Ovary (tissue), 9 donors: ENCODE results near the gene TIMP2. TPM values are rescaled to one million over a fixed set of nuclear protein-coding genes. Genes with fewer than 3 reads are reported as not detected.

ENCODE experiments used
- DNase-seq, 5 donors: peaks; one replicate each; pipeline ENCODE4 v3.0.0-alpha.2; 2019 to 2020
- H3K27ac ChIP-seq, 2 donors: fragments of 200-600 bp; one replicate each; pipeline versions ENCODE4 v1.5.1 to v1.8.0; 2019 to 2022
- H3K27me3 ChIP-seq: fragments of 200-600 bp; one replicate; pipeline ENCODE4 v1.8.0; 2022
- H3K36me3 ChIP-seq: fragments of 200-600 bp; sonication (generic); one replicate; pipeline ENCODE4 v1.5.1; 2019
- H3K4me1 ChIP-seq: one replicate; pipeline ENCODE4 v1.8.1; 2013; ENCODE audit warnings: mild to moderate bottlenecking, moderate library complexity; ENCODE audit not compliant: insufficient read depth
- H3K4me3 ChIP-seq: fragments of 200-600 bp; sonication (generic); one replicate; pipeline ENCODE4 v1.5.1; 2017
- H3K9me3 ChIP-seq, 2 donors: fragments of 200-600 bp in 1 of 2; sonication (generic) in 1 of 2; one replicate each; pipeline versions ENCODE4 v1.5.1 to v1.8.1; 2013 to 2019; ENCODE audit warnings: mild to moderate bottlenecking in 1 of 2, moderate library complexity in 1 of 2
- EP300 ChIP-seq: sonication (generic); formaldehyde crosslinking; IDR thresholded peaks from one replicate; pipeline ENCODE4 v1.6.1; 2017; ENCODE audit warnings: antibody characterized with exemption
- POLR2A ChIP-seq: fragments of 450-650 bp; IDR thresholded peaks from one replicate; pipeline ENCODE4 v1.6.1; 2017; ENCODE audit warnings: antibody characterized with exemption, mild to moderate bottlenecking, moderate library complexity
- WGBS, 3 donors: extraction: QIAGEN DNeasy Blood & Tissue Kit in 1 of 3; methylation state at CpG; one replicate each; pipeline versions ENCODE4 v1.1.5 to v1.1.7; 2013 to 2017; 5-methylcytosine and 5-hydroxymethylcytosine counted together
- intact Hi-C, 4 donors: fragments of 100-400 bp; cut with DNase I; formaldehyde crosslinking; loops; one replicate each; pipeline versions ENCODE4 v1.11.0 to v1.15.1; 2022 to 2023
- polyA plus RNA-seq, 2 donors: library from polyadenylated mRNA; stranded (reverse); fragments of 200-250 nt in 1 of 2; fragments of 350-450 nt in 1 of 2; fragmentation: Illumina TruSeq in 1 of 2; extraction: RNeasy Lipid Tissue Mini Kit (QIAGEN cat#74804) in 1 of 2; gene quantifications; one replicate each; pipeline ENCODE4 v1.2.3, GENCODE V29; 2013 to 2014
- total RNA-seq, 7 donors: library from RNA; depleted of rRNA in 2 of 7; stranded (reverse); fragments of >200 nt in 2 of 7; fragmentation: NEBNext Ultra II Directional in 3 of 7; extraction: Animal tissue kit (Norgen Biotek cat#: 25700) in 3 of 7; gene quantifications; one replicate each; pipeline versions ENCODE4 v1.1.0 to v1.2.4, GENCODE V29; 2016 to 2023
- TF ChIP-seq, protein P1 (sequence below), 3 donors: fragments of 450-650 bp in 2 of 3; fragments of 200-600 bp in 1 of 3; IDR thresholded peaks; one replicate each; pipeline versions ENCODE4 v1.5.1 to v1.8.0; 2016 to 2022; ENCODE audit warnings: antibody characterized with exemption in 3 of 3, mild to moderate bottlenecking in 1 of 3
- donor health status: DM: no; HTN: no; CAD: no; lungs with moderate emphysema.
- donor health status: DM: no; HTN: no; CAD: no.
- donor health status: Bipolar disorder and iron deficiency.
- donor health status: DM: yes; HTN: yes; CAD: no.
- donor health status: DM: no; HTN: no; CAD: no.
- donor health status: DM: yes; HTN: yes; CAD: no.

The TIMP2 gene
- total and polyA plus RNA-seq, 9 donors, result 221 to 1,422 (median 693) TPM

DNA sequence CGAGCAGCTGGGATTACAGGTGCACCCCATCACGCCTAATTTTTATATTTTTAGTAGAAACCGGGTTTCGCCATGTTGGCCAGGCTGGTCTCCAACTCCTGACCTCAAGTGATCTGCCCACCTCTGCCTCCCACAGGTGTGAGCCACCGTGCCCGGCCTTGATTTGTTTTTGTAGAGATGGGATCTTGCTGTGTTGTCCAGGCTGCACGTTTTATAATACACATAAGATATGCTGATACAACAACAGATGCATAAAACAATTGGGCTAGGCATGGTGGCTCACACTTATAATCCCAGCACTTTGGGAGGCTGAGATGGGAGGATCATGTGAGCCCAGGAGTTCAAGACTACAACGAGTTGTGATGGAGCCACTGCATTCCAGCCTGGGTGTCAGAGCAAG, 90.6 kb downstream of the TIMP2 start:
- Histone ChIP-seq H3K27ac (no peak overlapping the region), H3K27me3 (no peaks in the 10 kb centered on the region), H3K4me3 (no peak overlapping the region), H3K4me1 (peaks cover 6% of the 10 kb centered on the region), H3K36me3 (no peaks in the 10 kb centered on the region), H3K9me3 (no peaks in the 10 kb centered on the region)
- no peak for DNase-seq
- 85 to 91% (median 90%) methylated on average over 8 of the region's 8 CpGs for WGBS, 3 donors
- intact Hi-C loops, result no loop called here
- TF ChIP-seq POLR2A (no peak), EP300 (no peak)
- TF ChIP-seq, protein P1, sequence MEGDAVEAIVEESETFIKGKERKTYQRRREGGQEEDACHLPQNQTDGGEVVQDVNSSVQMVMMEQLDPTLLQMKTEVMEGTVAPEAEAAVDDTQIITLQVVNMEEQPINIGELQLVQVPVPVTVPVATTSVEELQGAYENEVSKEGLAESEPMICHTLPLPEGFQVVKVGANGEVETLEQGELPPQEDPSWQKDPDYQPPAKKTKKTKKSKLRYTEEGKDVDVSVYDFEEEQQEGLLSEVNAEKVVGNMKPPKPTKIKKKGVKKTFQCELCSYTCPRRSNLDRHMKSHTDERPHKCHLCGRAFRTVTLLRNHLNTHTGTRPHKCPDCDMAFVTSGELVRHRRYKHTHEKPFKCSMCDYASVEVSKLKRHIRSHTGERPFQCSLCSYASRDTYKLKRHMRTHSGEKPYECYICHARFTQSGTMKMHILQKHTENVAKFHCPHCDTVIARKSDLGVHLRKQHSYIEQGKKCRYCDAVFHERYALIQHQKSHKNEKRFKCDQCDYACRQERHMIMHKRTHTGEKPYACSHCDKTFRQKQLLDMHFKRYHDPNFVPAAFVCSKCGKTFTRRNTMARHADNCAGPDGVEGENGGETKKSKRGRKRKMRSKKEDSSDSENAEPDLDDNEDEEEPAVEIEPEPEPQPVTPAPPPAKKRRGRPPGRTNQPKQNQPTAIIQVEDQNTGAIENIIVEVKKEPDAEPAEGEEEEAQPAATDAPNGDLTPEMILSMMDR (IDR thresholded peaks at IDR 0.05), result no peak

GRCh38 chr17:78832541-78832810, 92.7 kb downstream of the TIMP2 start:
- no peaks in the 10 kb centered on the region for H3K27me3 ChIP-seq
- TF ChIP-seq, protein P1 (IDR thresholded peaks at IDR 0.05), result no peak
- TF ChIP-seq POLR2A (no peak), EP300 (no peak)

DNA sequence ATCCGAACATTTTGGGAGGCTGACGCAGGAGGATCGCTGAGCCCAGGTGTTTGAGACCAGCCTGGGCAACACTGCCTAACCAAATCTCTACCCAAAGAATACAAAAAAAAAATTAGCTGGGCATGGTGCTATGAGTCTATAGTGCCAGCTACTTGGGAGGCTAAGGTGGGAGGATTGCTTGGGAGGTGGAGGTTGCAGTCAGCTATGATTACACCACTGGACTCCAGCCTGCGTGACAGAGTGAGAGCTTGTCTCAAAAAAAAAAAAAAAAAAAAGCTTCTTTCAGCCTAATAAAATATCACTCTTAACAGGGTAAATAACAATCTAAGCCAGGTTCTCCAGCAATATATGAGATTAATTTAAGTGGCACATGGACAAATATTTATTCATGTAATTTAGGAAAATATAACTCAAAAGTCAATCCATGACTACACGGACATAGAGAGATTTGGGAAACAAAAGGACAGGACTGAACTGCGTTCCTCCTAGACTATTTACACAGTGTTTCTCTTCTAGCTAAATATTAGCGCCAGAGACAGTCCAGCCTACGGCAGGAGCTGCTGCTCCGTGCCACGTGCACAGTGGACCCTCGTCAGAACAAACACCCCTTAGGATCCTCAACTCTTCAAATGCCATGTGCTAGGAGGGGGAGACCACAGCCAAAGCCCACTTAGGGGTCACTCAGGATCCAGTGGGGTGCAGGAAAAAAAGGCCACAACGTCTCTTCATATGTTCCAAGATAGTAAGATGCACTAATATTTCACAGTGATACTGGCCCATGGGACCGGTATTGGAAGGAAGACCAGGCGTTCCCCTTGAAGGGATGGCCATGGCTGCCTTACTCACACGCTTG, 93.3 kb downstream of the TIMP2 start:
- intact Hi-C loops, result no loop called here
- DNase-seq, result peak in 1 of 5 donors; percentile 5
- Histone ChIP-seq H3K4me1 (no peaks in the 10 kb centered on the region), H3K36me3 (no peaks in the 10 kb centered on the region), H3K27me3 (no peaks in the 10 kb centered on the region), H3K9me3 (no peaks in the 10 kb centered on the region), H3K4me3 (no peak overlapping the region), H3K27ac (no peak overlapping the region)
- TF ChIP-seq POLR2A, result no peak
- WGBS, 3 donors, result 84 to 86% (median 85%) methylated on average over 15 of the region's 15 CpGs

More at GRCh38 chr17:78832541-78832810, 92.7 kb downstream of the TIMP2 start:
- H3K9me3 ChIP-seq, result no peaks in the 10 kb centered on the region
- 90 to 95% (median 93%) methylated on average over 2 of the region's 2 CpGs for WGBS, 3 donors
- H3K4me1 ChIP-seq, result no peaks in the 10 kb centered on the region
- H3K4me3 ChIP-seq, result no peak overlapping the region
- no peaks in the 10 kb centered on the region for H3K36me3 ChIP-seq
- no peak overlapping the region for H3K27ac ChIP-seq
- no peak for DNase-seq
- intact Hi-C loops, result no loop called here

DNA sequence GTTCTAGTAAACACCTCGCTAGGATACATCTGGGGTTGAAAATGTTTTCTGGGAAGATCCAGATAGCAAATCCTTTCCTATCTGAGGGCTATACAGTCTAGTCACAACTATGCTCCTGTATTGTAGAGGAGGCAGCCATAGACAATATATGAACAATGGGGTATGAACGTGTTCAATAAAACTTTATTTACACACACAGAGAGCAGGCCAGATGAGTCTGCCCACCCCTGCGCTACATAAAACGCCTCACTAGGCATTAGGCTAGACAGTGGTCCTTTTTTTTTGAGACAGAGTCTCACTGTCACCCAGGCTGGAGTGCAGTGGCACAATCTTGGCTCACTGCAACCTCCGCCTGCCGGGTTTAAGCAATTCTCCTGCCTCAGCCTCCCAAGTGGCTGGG, 95.7 kb downstream of the TIMP2 start:
- WGBS, 3 donors, result 94 to 97% (median 96%) methylated on average over 6 of the region's 6 CpGs
- intact Hi-C loops, result no loop called here

More for the DNA sequence above, 95.7 kb downstream of the TIMP2 start:
- TF ChIP-seq, protein P1 (IDR thresholded peaks at IDR 0.05), result no peak
- no peak for TF ChIP-seq POLR2A
- TF ChIP-seq EP300, result no peak
- H3K4me3 ChIP-seq, result no peak overlapping the region
- H3K27me3 ChIP-seq, result no peaks in the 10 kb centered on the region
- DNase-seq, result peak in 1 of 5 donors; percentile 1
- H3K4me1 ChIP-seq, result no peaks in the 10 kb centered on the region
- H3K27ac ChIP-seq, result no peak overlapping the region
- no peaks in the 10 kb centered on the region for H3K36me3 ChIP-seq
- no peaks in the 10 kb centered on the region for H3K9me3 ChIP-seq
